Endothelial cell (in vitro differentiated cells): Measurements from ENCODE around the gene PLA2R1. TPM values are rescaled to one million over a fixed set of nuclear protein-coding genes. Genes with fewer than 3 reads are reported as not detected.

Experiments used
- DNase-seq: peaks from one replicate; pipeline ENCODE4 v3.0.0; 2021; ENCODE audit warnings: low spot score
- H3K27ac Mint-ChIP-seq: one replicate; pipeline ENCODE4 v1.8.0; 2021; ENCODE audit warnings: mixed read lengths, inconsistent platforms; ENCODE audit not compliant: unreplicated experiment
- H3K27me3 Mint-ChIP-seq: one replicate; pipeline ENCODE4 v1.8.0; 2021; ENCODE audit warnings: mild to moderate bottlenecking, moderate library complexity, mixed read lengths, inconsistent platforms; ENCODE audit not compliant: unreplicated experiment
- H3K36me3 Mint-ChIP-seq: one replicate; pipeline ENCODE4 v1.8.0; 2021; ENCODE audit warnings: mild to moderate bottlenecking, low read depth, mixed read lengths, inconsistent platforms; ENCODE audit not compliant: unreplicated experiment
- H3K4me1 Mint-ChIP-seq: one replicate; pipeline ENCODE4 v1.8.0; 2021; ENCODE audit warnings: mild to moderate bottlenecking, mixed read lengths, inconsistent platforms; ENCODE audit not compliant: unreplicated experiment
- H3K4me3 Mint-ChIP-seq: one replicate; pipeline ENCODE4 v1.8.0; 2021; ENCODE audit warnings: mild to moderate bottlenecking, mixed read lengths, inconsistent platforms; ENCODE audit not compliant: unreplicated experiment
- H3K9me3 Mint-ChIP-seq: one replicate; pipeline ENCODE4 v1.8.0; 2021; ENCODE audit warnings: mixed read lengths, inconsistent platforms; ENCODE audit not compliant: unreplicated experiment
- total RNA-seq: library from RNA; stranded (reverse); fragmentation: NEBNext Ultra II Directional; extraction: Animal tissue kit (Norgen Biotek cat#: 25700); gene quantifications from one replicate; pipeline ENCODE4 v1.2.1, GENCODE V29; 2021; ENCODE audit not compliant: unreplicated experiment
- TF ChIP-seq, protein P1 (sequence below): fragments of 200-600 bp; sonication (generic); IDR thresholded peaks from one replicate; pipeline ENCODE4 v1.5.0; 2021; ENCODE audit warnings: antibody characterized with exemption; ENCODE audit not compliant: unreplicated experiment

The PLA2R1 gene
- total RNA-seq, 1 donor from 2014 or later: 1.1 TPM

DNA sequence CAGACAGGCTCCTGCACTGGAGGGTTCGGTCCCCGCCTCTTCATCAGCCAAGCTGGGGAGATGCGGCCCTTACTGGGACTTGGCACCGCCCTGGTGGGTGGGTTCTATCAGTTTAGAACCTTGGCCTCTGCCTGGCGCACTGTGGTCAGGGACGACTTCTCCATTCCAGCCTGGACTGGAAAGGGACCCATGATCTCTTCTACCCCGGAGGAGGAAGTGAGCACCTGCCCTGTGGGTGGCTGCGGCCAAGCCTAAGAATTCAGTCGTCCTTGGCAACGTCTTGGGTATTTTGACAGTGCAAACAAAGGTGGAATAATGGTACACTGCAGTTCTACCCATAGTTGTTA, 157.5 kb downstream of the PLA2R1 start:
- Mint-ChIP-seq H3K9me3 (no peaks in the 10 kb centered on the region), H3K4me3 (no peak overlapping the region), H3K27me3 (peaks cover 9% of the 10 kb centered on the region), H3K36me3 (no peaks in the 10 kb centered on the region), H3K4me1 (peaks cover 8% of the 10 kb centered on the region), H3K27ac (no peak overlapping the region)
- no peak for DNase-seq
- TF ChIP-seq, protein P1, sequence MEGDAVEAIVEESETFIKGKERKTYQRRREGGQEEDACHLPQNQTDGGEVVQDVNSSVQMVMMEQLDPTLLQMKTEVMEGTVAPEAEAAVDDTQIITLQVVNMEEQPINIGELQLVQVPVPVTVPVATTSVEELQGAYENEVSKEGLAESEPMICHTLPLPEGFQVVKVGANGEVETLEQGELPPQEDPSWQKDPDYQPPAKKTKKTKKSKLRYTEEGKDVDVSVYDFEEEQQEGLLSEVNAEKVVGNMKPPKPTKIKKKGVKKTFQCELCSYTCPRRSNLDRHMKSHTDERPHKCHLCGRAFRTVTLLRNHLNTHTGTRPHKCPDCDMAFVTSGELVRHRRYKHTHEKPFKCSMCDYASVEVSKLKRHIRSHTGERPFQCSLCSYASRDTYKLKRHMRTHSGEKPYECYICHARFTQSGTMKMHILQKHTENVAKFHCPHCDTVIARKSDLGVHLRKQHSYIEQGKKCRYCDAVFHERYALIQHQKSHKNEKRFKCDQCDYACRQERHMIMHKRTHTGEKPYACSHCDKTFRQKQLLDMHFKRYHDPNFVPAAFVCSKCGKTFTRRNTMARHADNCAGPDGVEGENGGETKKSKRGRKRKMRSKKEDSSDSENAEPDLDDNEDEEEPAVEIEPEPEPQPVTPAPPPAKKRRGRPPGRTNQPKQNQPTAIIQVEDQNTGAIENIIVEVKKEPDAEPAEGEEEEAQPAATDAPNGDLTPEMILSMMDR: no peak

DNA sequence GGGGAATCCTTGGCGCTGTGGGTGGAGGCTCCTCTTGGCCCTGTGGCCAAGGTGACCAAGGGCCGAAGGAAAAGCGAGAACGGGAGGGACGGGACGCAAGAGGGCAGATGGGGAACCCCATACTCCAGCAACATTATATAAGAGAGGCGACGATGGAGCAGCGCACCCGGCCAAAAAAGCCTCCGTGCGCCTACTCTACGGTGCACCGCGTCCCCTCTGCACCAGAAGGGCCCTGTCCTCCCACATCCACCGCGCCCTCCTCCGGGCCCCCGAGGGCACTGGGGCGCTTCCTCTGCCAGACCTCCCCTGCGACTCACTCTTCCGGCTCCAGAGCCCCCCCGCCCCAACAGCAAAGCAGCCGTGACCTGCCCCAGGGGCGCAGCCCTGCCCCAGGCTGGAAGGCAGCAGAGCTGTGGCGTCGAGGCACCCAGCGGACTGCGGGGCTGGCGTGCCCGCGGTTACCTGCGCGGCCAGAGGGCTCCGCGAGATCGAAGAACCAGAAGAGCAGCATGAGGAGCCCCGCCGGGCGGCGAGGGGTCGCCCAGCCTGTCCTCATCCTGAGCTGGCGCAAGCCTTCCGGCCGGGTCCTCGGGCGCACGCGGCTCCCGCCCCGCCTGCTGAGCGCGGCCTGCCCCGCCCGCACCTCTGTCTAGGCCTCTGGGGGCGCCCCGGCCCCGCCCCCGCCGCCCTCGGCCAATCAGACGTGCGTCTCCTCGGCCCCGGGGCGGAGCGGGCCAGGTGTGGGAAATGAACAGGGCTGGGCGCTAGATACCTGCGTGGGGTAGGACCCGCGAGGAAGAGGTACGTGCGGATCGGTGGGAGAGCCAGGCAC, 158.1 kb downstream of the PLA2R1 start, which contains the start of gene LY75:
TSS of gene LY75 (minus strand) at position 630 of the 832 bp plus-strand sequence.
- H3K27me3 Mint-ChIP-seq: peaks cover 9% of the 10 kb centered on the region
- peak; percentile 56 for DNase-seq
- H3K4me3 Mint-ChIP-seq: peak within 1 kb of the TSS; percentile 75
- TF ChIP-seq, protein P1: no peak
- H3K4me1 Mint-ChIP-seq: peaks cover 8% of the 10 kb centered on the region
- no peak within 1 kb of the TSS for H3K27ac Mint-ChIP-seq
- H3K9me3 Mint-ChIP-seq: no peaks in the 10 kb centered on the region
- H3K36me3 Mint-ChIP-seq: no peaks in the 10 kb centered on the region

DNA sequence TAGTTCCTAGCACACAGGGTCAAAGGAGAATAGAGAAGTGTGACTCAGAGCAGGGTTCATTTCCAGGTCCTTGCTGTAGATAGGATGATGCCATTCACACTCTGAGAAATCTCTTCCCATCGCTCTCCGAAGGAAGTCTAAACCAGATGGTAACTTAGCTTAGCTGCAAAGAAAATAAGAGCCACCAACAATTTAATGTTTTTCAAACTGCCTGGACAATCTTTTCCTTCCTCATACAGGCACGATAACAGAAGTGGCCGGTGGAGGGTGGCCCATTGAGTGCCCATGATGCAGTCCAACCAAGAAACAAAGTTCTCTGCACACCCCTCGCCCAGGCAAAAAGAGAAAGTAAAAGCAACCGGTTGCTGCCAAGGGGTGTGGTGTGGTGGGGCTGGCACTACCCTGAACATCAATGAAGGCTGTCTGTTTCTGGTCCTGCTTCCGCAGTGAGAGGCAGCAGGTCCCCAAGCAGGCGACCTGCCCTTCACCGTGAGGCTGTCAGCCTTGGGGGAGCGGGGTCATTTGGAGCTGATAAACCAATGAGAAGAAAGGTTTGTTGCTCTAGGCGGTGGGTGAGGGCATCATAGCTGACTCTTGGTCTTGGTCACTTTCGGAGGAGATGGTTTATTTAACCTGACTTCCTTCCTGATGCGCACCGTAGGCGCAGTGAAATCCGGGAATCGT, 158.8 kb downstream of the PLA2R1 start:
- peaks cover 8% of the 10 kb centered on the region for H3K4me1 Mint-ChIP-seq
- no peak for DNase-seq
- no peaks in the 10 kb centered on the region for H3K9me3 Mint-ChIP-seq
- H3K27me3 Mint-ChIP-seq: peaks cover 9% of the 10 kb centered on the region
- TF ChIP-seq, protein P1: no peak
- H3K27ac Mint-ChIP-seq: no peak overlapping the region
- peak overlapping the region; percentile 75 for H3K4me3 Mint-ChIP-seq
- no peaks in the 10 kb centered on the region for H3K36me3 Mint-ChIP-seq

DNA sequence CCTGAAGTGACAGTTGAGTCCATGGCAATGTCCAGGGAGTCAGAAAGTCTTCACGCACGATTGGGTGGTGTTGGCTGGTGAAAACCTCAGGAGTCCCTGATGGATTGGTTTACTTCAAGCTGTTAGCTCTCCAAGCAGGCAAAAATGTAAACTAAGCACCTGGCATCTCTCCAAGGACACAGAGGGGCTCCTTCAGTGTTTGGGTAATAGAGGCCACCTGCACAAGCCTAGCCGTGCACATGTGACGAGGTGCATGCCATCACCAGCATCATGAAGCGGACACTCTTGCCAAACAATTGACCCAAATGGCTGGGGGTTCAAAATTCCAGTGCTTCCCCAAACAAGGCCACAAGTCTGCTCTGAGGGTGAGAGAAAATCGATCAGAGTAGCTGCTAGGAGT, 159.7 kb downstream of the PLA2R1 start:
- H3K4me1 Mint-ChIP-seq: peaks cover 8% of the 10 kb centered on the region
- H3K4me3 Mint-ChIP-seq: no peak overlapping the region
- peaks cover 9% of the 10 kb centered on the region for H3K27me3 Mint-ChIP-seq
- H3K36me3 Mint-ChIP-seq: no peaks in the 10 kb centered on the region
- H3K9me3 Mint-ChIP-seq: no peaks in the 10 kb centered on the region
- TF ChIP-seq, protein P1: no peak
- no peak overlapping the region for H3K27ac Mint-ChIP-seq
- DNase-seq: no peak

DNA sequence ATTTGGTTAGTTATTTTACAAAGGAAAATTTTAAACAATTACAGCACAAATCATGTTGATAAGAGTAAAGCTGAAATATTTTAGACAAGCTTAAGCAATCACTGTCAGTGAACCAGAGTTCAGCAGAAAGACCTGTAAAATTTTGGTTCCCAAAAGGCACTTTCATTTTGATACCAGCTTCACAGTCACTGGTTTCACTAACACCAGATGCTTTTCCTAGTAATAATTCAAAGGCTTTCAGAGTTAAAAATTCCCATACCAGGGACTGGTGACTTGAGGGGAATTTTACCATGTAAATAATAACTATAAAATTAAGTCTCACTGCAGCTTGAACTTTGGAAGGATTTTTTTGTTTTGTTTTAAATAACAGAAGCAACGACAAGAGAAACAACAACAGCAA, 162.1 kb downstream of the PLA2R1 start:
- H3K4me1 Mint-ChIP-seq: peaks cover 8% of the 10 kb centered on the region
- H3K9me3 Mint-ChIP-seq: no peaks in the 10 kb centered on the region
- no peak overlapping the region for H3K27ac Mint-ChIP-seq
- TF ChIP-seq, protein P1: no peak
- no peaks in the 10 kb centered on the region for H3K36me3 Mint-ChIP-seq
- no peak for DNase-seq
- H3K27me3 Mint-ChIP-seq: peaks cover 7% of the 10 kb centered on the region
- no peak overlapping the region for H3K4me3 Mint-ChIP-seq
